CD8-positive, alpha-beta memory T cell (primary cell): Measurements from ENCODE around the gene ZNF536. TPM values are rescaled to one million over a fixed set of nuclear protein-coding genes. Genes with fewer than 3 reads are reported as not detected.

Experiments used
- CTCF ChIA-PET: fragments of 350-600 bp; sonication (Branson Sonifier 250); formaldehyde crosslinking; loops from one replicate; lab custom pipeline; 2021; ENCODE audit warnings: antibody characterized with exemption; lab: Charles Lee
- POLR2A ChIA-PET: fragments of 350-600 bp; sonication (Branson Sonifier 250); formaldehyde crosslinking; loops from one replicate; lab custom pipeline; 2021; ENCODE audit warnings: antibody characterized with exemption; lab: Charles Lee
- DNase-seq, 5 donors: peaks; one replicate each; pipeline versions ENCODE4 v3.0.0 to v3.0.0-alpha.2; 2020 to 2022; ENCODE audit warnings: mixed read lengths in 1 of 5
- H3K27ac ChIP-seq: one replicate; pipeline ENCODE4 v1.7.0; 2013; ENCODE audit warnings: low read depth, mild to moderate bottlenecking, low read length, moderate library complexity
- H3K27me3 ChIP-seq: 2 replicates; pipeline ENCODE4 v1.7.0; 2013; ENCODE audit warnings: low read length, mild to moderate bottlenecking; ENCODE audit not compliant: insufficient read depth, poor library complexity, severe bottlenecking
- H3K36me3 ChIP-seq: 2 replicates; pipeline ENCODE4 v1.7.0; 2013; ENCODE audit warnings: mild to moderate bottlenecking, low read length, moderate library complexity; ENCODE audit not compliant: insufficient read depth
- H3K4me1 ChIP-seq: 2 replicates; pipeline ENCODE4 v1.7.0; 2013; ENCODE audit warnings: mild to moderate bottlenecking, low read length, moderate library complexity; ENCODE audit not compliant: insufficient read depth
- H3K4me3 ChIP-seq: 2 replicates; pipeline ENCODE4 v1.7.0; 2013; ENCODE audit warnings: mild to moderate bottlenecking, low read length
- H3K9me3 ChIP-seq: 2 replicates; pipeline ENCODE4 v1.7.0; 2013; ENCODE audit warnings: mild to moderate bottlenecking, low read length
- H3K27ac Mint-ChIP-seq, 8 donors: one replicate each; pipeline ENCODE4 v1.8.0; 2020 to 2021; ENCODE audit warnings: mixed read lengths in 8 of 8, mild to moderate bottlenecking in 6 of 8, inconsistent platforms in 3 of 8, moderate library complexity in 3 of 8
- H3K27me3 Mint-ChIP-seq, 2 donors: one replicate each; pipeline ENCODE4 v1.8.0; 2020 to 2021; ENCODE audit warnings: mixed read lengths in 2 of 2, mild to moderate bottlenecking in 1 of 2, moderate library complexity in 1 of 2
- H3K36me3 Mint-ChIP-seq, 3 donors: one replicate each; pipeline ENCODE4 v1.8.0; 2020 to 2021; ENCODE audit warnings: mixed read lengths in 3 of 3, inconsistent platforms in 1 of 3, mild to moderate bottlenecking in 1 of 3
- H3K4me1 Mint-ChIP-seq, 3 donors: one replicate each; pipeline ENCODE4 v1.8.0; 2020 to 2021; ENCODE audit warnings: mixed read lengths in 3 of 3, inconsistent platforms in 1 of 3, mild to moderate bottlenecking in 1 of 3
- H3K4me3 Mint-ChIP-seq, 7 donors: one replicate each; pipeline ENCODE4 v1.8.0; 2020 to 2021; ENCODE audit warnings: mixed read lengths in 7 of 7, mild to moderate bottlenecking in 6 of 7, moderate library complexity in 4 of 7, inconsistent platforms in 2 of 7
- H3K9me3 Mint-ChIP-seq, 5 donors: one replicate each; pipeline ENCODE4 v1.8.0; 2020 to 2022; ENCODE audit warnings: mixed read lengths in 5 of 5, mild to moderate bottlenecking in 3 of 5, moderate library complexity in 2 of 5, inconsistent platforms in 1 of 5
- polyA plus RNA-seq: library from polyadenylated mRNA; unstranded; fragments of 300-500 nt; fragmentation: Illumina TruSeq; gene quantifications from one replicate; pipeline ENCODE4 v1.2.3, GENCODE V29; 2021
- total RNA-seq, 2 experiments: library from RNA; stranded (reverse); gene quantifications; one replicate each; pipeline ENCODE4 v1.2.3, GENCODE V29; 2021

Gene ZNF536
- total RNA-seq: not detected
- polyA plus RNA-seq: not detected

DNA sequence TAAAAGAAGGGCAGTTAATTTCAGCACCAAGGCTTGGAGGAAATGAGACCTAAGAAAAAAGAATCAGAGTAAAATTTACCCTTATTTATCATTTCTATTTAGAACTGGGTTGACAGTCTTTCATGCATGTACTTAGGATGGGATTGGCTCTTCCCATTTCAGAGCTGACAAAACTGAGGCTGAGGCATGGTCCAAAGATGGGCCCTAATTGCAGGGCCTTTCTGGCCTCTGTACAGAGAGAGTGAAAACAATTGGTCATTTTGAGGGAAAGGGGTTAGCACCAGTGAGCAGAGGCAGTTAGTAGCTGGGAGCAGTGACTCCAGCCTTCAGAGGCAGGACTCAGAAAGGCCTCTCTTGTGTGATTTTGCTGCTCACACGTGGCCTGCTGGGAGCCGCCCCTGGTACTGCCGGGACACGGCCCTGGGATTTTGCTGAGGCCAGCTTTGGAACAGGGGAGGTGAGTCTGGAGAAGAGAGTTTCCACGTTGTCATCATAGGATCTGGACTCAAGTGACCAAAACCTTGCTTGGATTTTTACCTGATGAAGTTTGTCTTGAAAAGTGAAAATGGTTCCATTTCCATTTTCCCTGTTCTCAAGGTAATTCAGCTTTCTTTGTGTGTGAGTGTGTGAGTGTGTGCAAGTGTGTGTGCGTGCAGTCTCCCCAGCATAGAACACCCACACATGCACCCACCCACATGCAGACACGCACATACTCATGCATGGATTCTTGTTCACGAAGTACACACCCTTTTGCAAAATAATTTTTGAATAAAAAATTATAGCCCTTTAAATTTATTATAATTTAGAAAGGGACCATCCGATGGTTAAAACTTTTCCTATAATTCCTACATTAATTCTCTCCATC, at the start of gene ZNF536:
Gene ZNF536 (plus strand): TSS at position 425 of the 865 bp plus-strand sequence. CDS start 71,179 bp downstream, outside the sequence.
- H3K36me3 ChIP-seq: no peaks in the 10 kb centered on the region
- no peaks in the 10 kb centered on the region for H3K27me3 ChIP-seq
- peaks cover 0 to 2% (median 0%) of the 10 kb centered on the region in 3 donors for H3K36me3 Mint-ChIP-seq
- no peak within 1 kb of the TSS for H3K27ac ChIP-seq
- no peaks in the 10 kb centered on the region for H3K4me1 ChIP-seq
- peaks cover 13 to 35% of the 10 kb centered on the region in 2 donors for H3K27me3 Mint-ChIP-seq
- H3K27ac Mint-ChIP-seq: no peak within 1 kb of the TSS
- H3K4me1 Mint-ChIP-seq: peaks cover 0 to 5% (median 0%) of the 10 kb centered on the region in 3 donors
- peaks cover 0 to 4% (median 0%) of the 10 kb centered on the region in 5 donors for H3K9me3 Mint-ChIP-seq
- no peak within 1 kb of the TSS for H3K4me3 Mint-ChIP-seq
- H3K9me3 ChIP-seq: no peaks in the 10 kb centered on the region
- no peak within 1 kb of the TSS for H3K4me3 ChIP-seq
- ChIA-PET CTCF (no interaction called here), POLR2A (no interaction called here)
- no peak for DNase-seq

DNA sequence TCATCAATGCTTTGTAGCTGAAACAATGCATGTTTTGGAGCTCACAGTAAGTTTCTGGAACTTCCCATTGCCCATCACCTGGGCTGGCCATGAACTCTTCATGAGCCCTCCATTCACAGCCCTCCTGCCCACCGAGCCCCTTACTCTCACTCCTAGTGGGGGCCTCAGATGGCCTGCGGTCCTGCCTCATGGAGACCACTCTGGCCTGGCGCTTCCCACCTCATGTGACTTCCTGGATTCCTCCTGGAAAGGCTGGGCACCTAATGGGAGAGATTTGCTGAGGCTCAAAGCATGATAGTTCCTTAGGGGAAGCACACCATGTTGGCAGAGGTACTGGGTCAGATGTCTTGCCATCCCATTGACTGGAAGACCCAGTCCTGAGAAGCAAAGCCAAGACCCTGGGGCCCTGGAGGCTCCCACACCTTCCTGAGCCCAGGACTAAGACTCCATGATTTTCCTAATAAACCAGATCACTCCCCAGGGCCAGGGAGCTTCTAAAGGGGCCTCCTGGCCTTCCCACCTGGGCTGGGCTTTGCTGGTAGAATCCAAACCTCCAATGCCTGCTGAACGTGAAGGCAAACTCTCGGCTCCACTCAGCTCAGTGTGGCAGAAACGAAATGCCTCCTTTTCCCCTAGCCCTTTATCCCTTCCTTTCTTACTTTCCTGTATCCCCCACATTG, 49.4 kb upstream of the ZNF536 start:
- H3K27ac Mint-ChIP-seq: no peak overlapping the region
- CTCF ChIA-PET: no interaction called here
- peaks cover 0 to 3% of the 10 kb centered on the region in 2 donors for H3K27me3 Mint-ChIP-seq
- H3K36me3 Mint-ChIP-seq: no peaks in the 10 kb centered on the region
- no peak overlapping the region for H3K4me3 Mint-ChIP-seq
- Histone ChIP-seq H3K27me3 (no peaks in the 10 kb centered on the region), H3K4me1 (no peaks in the 10 kb centered on the region), H3K36me3 (no peaks in the 10 kb centered on the region), H3K27ac (no peak overlapping the region), H3K9me3 (no peaks in the 10 kb centered on the region), H3K4me3 (no peak overlapping the region)
- H3K9me3 Mint-ChIP-seq: no peaks in the 10 kb centered on the region
- no peak for DNase-seq
- no peaks in the 10 kb centered on the region for H3K4me1 Mint-ChIP-seq
- POLR2A ChIA-PET: no interaction called here

DNA sequence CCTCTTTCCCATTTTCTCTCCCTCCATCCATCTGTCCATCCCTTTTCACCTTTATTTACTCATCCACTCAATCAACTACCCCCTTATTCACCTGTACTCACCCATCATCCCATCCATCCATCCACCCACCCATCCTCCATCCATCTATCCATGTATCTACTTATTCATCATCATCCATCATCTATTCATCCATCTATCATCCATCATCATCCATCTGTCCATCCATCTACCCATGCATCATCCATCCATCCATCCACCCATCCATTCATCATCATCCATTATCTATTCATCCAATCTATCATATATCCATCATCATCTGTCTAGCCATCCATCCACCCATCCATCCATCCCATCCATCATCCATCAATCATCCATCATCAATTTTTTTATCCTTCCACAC, 48.3 kb upstream of the ZNF536 start:
- H3K9me3 ChIP-seq: no peaks in the 10 kb centered on the region
- ChIA-PET CTCF (no interaction called here), POLR2A (no interaction called here)
- no peak overlapping the region for H3K27ac ChIP-seq
- no peaks in the 10 kb centered on the region for H3K4me1 Mint-ChIP-seq
- H3K4me3 ChIP-seq: no peak overlapping the region
- no peaks in the 10 kb centered on the region for H3K4me1 ChIP-seq
- H3K36me3 ChIP-seq: no peaks in the 10 kb centered on the region
- no peak overlapping the region for H3K27ac Mint-ChIP-seq
- H3K27me3 ChIP-seq: no peaks in the 10 kb centered on the region
- no peaks in the 10 kb centered on the region for H3K36me3 Mint-ChIP-seq
- no peak for DNase-seq
- no peaks in the 10 kb centered on the region for H3K9me3 Mint-ChIP-seq
- no peak overlapping the region for H3K4me3 Mint-ChIP-seq
- peaks cover 0 to 3% of the 10 kb centered on the region in 2 donors for H3K27me3 Mint-ChIP-seq

DNA sequence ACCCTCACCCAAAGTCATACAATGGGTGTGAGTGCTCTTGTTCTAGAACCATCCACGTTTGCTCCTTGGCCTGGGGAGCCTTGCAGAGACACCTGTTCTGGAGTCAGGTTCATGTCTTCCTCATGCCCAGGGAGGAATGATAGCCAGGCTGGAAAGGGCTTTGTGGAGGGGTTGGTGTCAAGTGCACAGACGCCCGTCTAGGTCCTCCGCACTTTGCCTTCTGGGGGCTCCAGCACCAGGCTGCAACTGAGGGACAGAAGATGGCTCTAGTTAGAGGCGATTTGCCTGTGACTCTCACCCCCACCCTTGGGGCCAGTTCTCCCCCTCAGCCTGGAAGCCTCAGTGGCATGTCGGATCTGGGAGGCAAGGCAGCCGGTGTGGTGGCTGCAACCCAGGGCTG, 47.2 kb upstream of the ZNF536 start:
- POLR2A ChIA-PET: no interaction called here
- H3K27me3 Mint-ChIP-seq: peaks cover 0 to 3% of the 10 kb centered on the region in 2 donors
- Histone ChIP-seq H3K4me1 (no peaks in the 10 kb centered on the region), H3K27ac (no peak overlapping the region), H3K27me3 (no peaks in the 10 kb centered on the region), H3K4me3 (no peak overlapping the region), H3K36me3 (no peaks in the 10 kb centered on the region), H3K9me3 (no peaks in the 10 kb centered on the region)
- H3K4me1 Mint-ChIP-seq: no peaks in the 10 kb centered on the region
- DNase-seq: no peak
- H3K36me3 Mint-ChIP-seq: no peaks in the 10 kb centered on the region
- no peaks in the 10 kb centered on the region for H3K9me3 Mint-ChIP-seq
- H3K4me3 Mint-ChIP-seq: no peak overlapping the region
- CTCF ChIA-PET: no interaction called here
- no peak overlapping the region for H3K27ac Mint-ChIP-seq

DNA sequence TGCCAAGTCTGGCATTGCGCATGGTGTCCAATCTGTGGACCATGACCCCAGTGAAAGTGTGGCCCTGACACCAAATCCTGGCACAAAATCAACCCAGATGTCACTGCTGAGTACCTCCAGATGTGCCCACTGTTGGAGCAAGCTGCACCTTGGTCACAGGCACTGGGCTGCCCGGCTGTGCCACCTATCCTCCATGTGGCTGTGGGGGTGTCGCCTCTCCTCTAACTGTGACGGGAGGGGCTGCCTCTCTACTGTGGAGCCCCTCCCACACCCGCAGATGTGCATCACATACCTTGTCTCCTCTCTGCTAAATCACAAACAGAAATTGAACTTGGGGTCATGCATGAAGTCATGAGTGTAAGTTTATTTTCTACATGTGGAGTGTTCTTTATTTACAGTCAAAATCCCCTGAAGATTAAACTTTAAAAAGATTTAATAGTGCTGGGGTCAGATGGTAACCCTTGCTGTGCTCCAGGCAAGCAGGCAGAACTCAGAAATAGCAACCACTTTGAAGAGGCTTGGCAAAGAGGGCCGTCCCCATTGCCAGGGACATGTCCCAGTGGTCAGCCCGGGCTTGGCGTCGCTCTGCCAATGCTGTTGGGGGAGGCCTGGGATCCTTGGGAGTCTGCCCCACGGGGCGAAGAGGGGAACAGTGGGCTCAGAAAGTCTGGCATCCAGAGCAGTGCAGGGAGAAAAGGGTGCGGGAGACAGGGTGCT, 46.4 kb upstream of the ZNF536 start:
- H3K4me3 Mint-ChIP-seq: no peak overlapping the region
- no peak for DNase-seq
- no peaks in the 10 kb centered on the region for H3K4me1 Mint-ChIP-seq
- CTCF ChIA-PET: no interaction called here
- H3K9me3 Mint-ChIP-seq: no peaks in the 10 kb centered on the region
- no peak overlapping the region for H3K27ac Mint-ChIP-seq
- Histone ChIP-seq H3K27me3 (no peaks in the 10 kb centered on the region), H3K9me3 (no peaks in the 10 kb centered on the region), H3K36me3 (no peaks in the 10 kb centered on the region), H3K4me1 (no peaks in the 10 kb centered on the region), H3K27ac (no peak overlapping the region), H3K4me3 (no peak overlapping the region)
- POLR2A ChIA-PET: no interaction called here
- H3K36me3 Mint-ChIP-seq: no peaks in the 10 kb centered on the region
- peaks cover 0 to 3% of the 10 kb centered on the region in 2 donors for H3K27me3 Mint-ChIP-seq

DNA sequence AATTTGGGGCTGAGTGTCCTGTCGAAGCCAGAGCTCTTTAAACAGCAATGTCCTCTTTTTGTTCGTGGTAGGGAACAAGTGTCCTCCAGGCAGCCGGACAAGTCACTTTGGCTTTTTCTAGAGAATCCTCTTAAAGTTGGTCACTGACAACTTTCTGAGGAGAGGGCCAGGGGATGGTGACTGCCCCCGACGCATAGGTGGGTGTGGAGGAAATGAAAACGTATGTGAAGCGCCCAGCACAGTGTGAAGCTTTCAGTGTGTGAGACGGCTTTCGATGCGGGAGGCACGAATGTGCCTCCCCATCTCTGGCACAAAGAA, 45.8 kb upstream of the ZNF536 start:
- no peak for DNase-seq
- no peaks in the 10 kb centered on the region for H3K27me3 ChIP-seq
- CTCF ChIA-PET: no interaction called here
- H3K4me1 Mint-ChIP-seq: no peaks in the 10 kb centered on the region
- no peaks in the 10 kb centered on the region for H3K9me3 Mint-ChIP-seq
- no peaks in the 10 kb centered on the region for H3K9me3 ChIP-seq
- POLR2A ChIA-PET: no interaction called here
- H3K36me3 Mint-ChIP-seq: no peaks in the 10 kb centered on the region
- no peaks in the 10 kb centered on the region for H3K4me1 ChIP-seq
- peaks cover 0 to 3% of the 10 kb centered on the region in 2 donors for H3K27me3 Mint-ChIP-seq
- no peak overlapping the region for H3K4me3 ChIP-seq
- H3K4me3 Mint-ChIP-seq: no peak overlapping the region
- no peak overlapping the region for H3K27ac ChIP-seq
- H3K36me3 ChIP-seq: no peaks in the 10 kb centered on the region
- H3K27ac Mint-ChIP-seq: no peak overlapping the region

DNA sequence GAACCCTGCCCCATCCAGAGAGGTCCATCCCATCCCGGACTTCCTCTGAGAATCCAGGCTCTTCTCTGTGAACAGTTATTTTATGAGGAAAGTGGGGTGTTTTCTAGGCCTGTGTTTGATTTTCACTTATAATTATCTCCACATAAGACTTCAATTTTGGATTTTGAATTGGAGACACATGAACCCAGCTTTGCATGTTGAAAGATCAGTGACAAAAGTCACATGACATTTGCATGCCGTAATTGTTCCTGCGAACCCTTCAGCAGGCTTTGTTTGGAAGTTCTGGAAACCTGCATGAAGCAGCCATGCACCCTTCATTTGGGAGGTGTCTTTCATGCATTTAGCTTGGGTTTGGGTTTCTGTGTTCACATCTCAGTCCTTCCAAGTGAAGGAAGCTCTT, 44.9 kb upstream of the ZNF536 start:
- no peak overlapping the region for H3K27ac Mint-ChIP-seq
- no peaks in the 10 kb centered on the region for H3K27me3 ChIP-seq
- ChIA-PET POLR2A (no interaction called here), CTCF (no interaction called here)
- no peaks in the 10 kb centered on the region for H3K36me3 Mint-ChIP-seq
- no peaks in the 10 kb centered on the region for H3K9me3 ChIP-seq
- H3K4me1 ChIP-seq: no peaks in the 10 kb centered on the region
- DNase-seq: no peak
- H3K27ac ChIP-seq: no peak overlapping the region
- H3K4me3 ChIP-seq: no peak overlapping the region
- H3K36me3 ChIP-seq: no peaks in the 10 kb centered on the region
- H3K4me1 Mint-ChIP-seq: no peaks in the 10 kb centered on the region
- H3K4me3 Mint-ChIP-seq: no peak overlapping the region
- H3K9me3 Mint-ChIP-seq: peaks cover 0 to 2% (median 0%) of the 10 kb centered on the region in 5 donors
- H3K27me3 Mint-ChIP-seq: peaks cover 0 to 6% of the 10 kb centered on the region in 2 donors

DNA sequence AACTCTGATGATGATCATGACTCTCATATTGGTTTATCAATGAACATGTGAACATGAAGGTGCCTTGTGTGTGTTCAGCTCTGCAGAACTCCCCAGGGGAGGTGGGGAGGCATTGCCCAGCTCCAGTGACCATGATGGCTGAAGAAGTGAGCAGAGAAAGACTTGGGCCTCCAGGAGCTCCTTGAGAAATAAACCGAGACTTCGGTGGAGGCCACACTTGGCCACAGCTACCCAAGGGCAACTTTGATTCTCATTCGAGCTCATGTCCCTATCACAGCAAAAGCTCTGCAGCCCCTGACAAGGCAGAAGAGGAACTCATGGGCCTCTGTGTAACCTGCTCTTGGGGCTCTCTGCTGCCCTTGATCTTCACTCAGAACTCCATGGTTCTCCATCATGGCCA, 44.1 kb upstream of the ZNF536 start:
- Histone ChIP-seq H3K4me3 (no peak overlapping the region), H3K9me3 (no peaks in the 10 kb centered on the region), H3K36me3 (no peaks in the 10 kb centered on the region), H3K27ac (no peak overlapping the region), H3K4me1 (no peaks in the 10 kb centered on the region), H3K27me3 (no peaks in the 10 kb centered on the region)
- Mint-ChIP-seq H3K9me3 (peaks cover 0 to 2% (median 0%) of the 10 kb centered on the region in 5 donors), H3K4me1 (no peaks in the 10 kb centered on the region), H3K36me3 (no peaks in the 10 kb centered on the region), H3K4me3 (no peak overlapping the region), H3K27me3 (peaks cover 0 to 6% of the 10 kb centered on the region in 2 donors), H3K27ac (no peak overlapping the region)
- no peak for DNase-seq
- POLR2A ChIA-PET: no interaction called here
- CTCF ChIA-PET: no interaction called here
